Keratinocyte (primary cell): ENCODE data around the gene SETX.

ENCODE experiments used
- CTCF ChIP-seq, 3 experiments: IDR thresholded peaks in 1 of 3; conservative IDR thresholded peaks in 1 of 3; optimal IDR thresholded peaks in 1 of 3; 2 replicates in 2 of 3; 3 replicates in 1 of 3; pipeline versions ENCODE3 to v1.5.1; 2011; ENCODE audit warnings: low read length in 3 of 3, mild to moderate bottlenecking in 3 of 3, moderate library complexity in 2 of 3, control low read depth in 1 of 3, inconsistent platforms in 1 of 3; ENCODE audit not compliant: insufficient read depth in 2 of 3; ENCODE audit errors: extremely low read depth in 1 of 3
- EZH2 ChIP-seq: IDR thresholded peaks from one replicate; pipeline ENCODE4 v1.6.1; 2012; ENCODE audit warnings: inconsistent platforms, mild to moderate bottlenecking, low read length, moderate library complexity

GRCh38 chr9:132240841-132241482 is 113.8 kb downstream of the SETX start:
- TF ChIP-seq CTCF (optimal IDR thresholded peaks at IDR 0.05 in 1 of 3, IDR thresholded peaks at IDR 0.05 in 1 of 3, conservative IDR thresholded peaks at IDR 0.05 in 1 of 3; ENCODE audit: extremely low read depth in 1 of 3, insufficient read depth in 2 of 3, low read length in 3 of 3) (peak in 1 of 3 experiments; percentile 1), EZH2 (no peak)
